ENCODE data around the gene SART3. TPM values are rescaled to one million over a fixed set of nuclear protein-coding genes. Genes with fewer than 3 reads are reported as not detected.

SART3 gene
- total and polyA plus RNA-seq, 4 donors: 5.9 to 37.1 (median 23.5) TPM

DNA sequence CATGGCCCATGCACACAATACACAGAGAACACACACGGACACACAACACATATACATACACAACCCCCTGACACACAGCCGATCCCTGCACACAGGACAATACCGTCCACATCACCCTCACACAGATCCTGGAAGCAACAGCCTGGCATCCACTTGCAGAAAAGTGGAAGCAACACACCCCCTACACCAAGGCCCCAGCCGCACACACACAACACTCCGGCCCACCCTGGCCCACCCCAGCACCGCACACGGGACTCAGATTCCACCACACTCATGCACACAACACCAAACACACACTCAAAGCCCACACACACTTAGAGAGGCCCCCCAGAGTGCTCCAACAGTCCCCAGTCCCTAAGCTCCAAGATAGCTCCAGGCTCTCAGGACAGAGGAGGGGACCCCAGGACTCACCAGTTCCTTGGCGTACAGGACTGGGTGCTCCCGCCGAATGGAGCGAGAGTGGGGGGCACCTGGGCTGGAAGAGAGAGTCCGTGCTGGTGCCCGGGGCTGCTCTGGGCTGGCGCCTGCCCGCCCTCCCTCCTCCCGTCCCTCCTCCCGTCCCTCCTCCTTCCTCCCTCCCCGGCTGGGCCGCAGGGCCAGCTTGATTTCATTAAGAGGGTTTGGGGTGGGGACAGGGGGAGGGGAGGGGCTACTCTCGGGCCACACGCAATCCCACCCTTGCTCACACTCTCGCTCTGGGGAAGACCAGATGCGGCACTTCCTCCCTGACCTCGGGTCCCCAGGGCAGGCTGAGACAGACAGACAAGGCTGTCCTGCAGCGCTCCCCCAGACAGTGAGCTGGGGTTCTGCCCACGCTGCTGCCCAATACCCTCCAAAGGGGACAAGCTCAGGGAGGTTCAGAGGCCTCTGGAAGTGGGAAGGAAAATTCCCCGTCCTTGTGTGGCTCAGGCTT lies 36.8 kb upstream of the SART3 start, which contains the start of gene TMEM119 (continued):
- TF ChIP-seq RAD21 (IDR thresholded peaks at IDR 0.05) (no peak), GABPA (IDR thresholded peaks at IDR 0.05 in 1 of 2, conservative IDR thresholded peaks at IDR 0.05 in 1 of 2) (no peak), SP1 (IDR thresholded peaks at IDR 0.05) (no peak)
- TF ChIP-seq, protein P1, sequence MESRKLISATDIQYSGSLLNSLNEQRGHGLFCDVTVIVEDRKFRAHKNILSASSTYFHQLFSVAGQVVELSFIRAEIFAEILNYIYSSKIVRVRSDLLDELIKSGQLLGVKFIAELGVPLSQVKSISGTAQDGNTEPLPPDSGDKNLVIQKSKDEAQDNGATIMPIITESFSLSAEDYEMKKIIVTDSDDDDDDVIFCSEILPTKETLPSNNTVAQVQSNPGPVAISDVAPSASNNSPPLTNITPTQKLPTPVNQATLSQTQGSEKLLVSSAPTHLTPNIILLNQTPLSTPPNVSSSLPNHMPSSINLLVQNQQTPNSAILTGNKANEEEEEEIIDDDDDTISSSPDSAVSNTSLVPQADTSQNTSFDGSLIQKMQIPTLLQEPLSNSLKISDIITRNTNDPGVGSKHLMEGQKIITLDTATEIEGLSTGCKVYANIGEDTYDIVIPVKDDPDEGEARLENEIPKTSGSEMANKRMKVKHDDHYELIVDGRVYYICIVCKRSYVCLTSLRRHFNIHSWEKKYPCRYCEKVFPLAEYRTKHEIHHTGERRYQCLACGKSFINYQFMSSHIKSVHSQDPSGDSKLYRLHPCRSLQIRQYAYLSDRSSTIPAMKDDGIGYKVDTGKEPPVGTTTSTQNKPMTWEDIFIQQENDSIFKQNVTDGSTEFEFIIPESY (IDR thresholded peaks at IDR 0.05): no peak
- TF ChIP-seq, protein P2, sequence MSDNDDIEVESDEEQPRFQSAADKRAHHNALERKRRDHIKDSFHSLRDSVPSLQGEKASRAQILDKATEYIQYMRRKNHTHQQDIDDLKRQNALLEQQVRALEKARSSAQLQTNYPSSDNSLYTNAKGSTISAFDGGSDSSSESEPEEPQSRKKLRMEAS (IDR thresholded peaks at IDR 0.05): no peak

DNA sequence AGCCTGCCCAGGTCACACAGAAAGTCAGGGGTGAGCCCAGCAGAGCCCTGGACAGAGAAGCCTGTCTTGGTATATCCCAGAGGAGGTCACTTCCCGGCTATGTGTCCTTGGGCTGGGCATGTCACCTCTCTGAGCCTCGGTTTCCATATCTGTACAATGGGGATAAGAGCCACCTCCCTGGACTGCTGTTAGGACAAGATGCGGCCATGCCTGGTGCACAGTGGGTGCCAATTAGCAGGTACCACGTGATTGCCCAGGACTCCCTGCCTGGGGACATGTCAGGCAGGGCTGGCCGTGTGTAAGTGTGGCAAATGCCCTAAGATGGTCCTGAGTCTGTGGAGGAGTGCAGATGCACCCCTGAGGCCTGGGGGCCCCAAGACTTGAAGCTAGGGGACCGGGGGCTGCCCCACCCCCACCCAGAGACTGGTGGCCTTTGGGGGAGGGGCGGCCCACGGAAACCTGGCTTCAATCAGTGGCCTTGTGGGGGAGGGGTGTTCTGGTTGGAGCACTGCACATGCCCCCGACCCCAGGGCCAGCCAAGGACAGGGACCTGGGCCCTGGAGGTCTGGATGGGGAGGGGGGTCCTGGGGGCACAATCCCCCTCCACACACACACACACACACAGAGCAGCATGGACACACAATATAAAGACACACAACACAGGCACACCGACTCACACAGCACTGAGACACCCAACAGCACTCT lies 36.0 kb upstream of the SART3 start:
- no peak for TF ChIP-seq TAF1 (conservative IDR thresholded peaks at IDR 0.05)
- TF ChIP-seq, protein P1 (IDR thresholded peaks at IDR 0.05): no peak
- TF ChIP-seq SP1 (IDR thresholded peaks at IDR 0.05): no peak
- no peak for TF ChIP-seq RXRA (IDR thresholded peaks at IDR 0.05)
- TF ChIP-seq, protein P3, sequence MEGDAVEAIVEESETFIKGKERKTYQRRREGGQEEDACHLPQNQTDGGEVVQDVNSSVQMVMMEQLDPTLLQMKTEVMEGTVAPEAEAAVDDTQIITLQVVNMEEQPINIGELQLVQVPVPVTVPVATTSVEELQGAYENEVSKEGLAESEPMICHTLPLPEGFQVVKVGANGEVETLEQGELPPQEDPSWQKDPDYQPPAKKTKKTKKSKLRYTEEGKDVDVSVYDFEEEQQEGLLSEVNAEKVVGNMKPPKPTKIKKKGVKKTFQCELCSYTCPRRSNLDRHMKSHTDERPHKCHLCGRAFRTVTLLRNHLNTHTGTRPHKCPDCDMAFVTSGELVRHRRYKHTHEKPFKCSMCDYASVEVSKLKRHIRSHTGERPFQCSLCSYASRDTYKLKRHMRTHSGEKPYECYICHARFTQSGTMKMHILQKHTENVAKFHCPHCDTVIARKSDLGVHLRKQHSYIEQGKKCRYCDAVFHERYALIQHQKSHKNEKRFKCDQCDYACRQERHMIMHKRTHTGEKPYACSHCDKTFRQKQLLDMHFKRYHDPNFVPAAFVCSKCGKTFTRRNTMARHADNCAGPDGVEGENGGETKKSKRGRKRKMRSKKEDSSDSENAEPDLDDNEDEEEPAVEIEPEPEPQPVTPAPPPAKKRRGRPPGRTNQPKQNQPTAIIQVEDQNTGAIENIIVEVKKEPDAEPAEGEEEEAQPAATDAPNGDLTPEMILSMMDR (IDR thresholded peaks at IDR 0.05; ENCODE audit: low read depth, low read length, missing input control): no peak
- TF ChIP-seq GABPA (IDR thresholded peaks at IDR 0.05 in 1 of 2, conservative IDR thresholded peaks at IDR 0.05 in 1 of 2): no peak
- TF ChIP-seq, protein P2 (IDR thresholded peaks at IDR 0.05): no peak
- TF ChIP-seq FOXA1 (IDR thresholded peaks at IDR 0.05): no peak
- no peak for TF ChIP-seq JUND (IDR thresholded peaks at IDR 0.05)
- TF ChIP-seq EGR1 (IDR thresholded peaks at IDR 0.05; ENCODE audit: low read depth in 2 of 2): no peak
- DNase-seq (ENCODE audit: low spot score): no peak

More for the DNA sequence above, 36.0 kb upstream of the SART3 start:
- H3K27ac ChIP-seq (ENCODE audit: low read depth in 1 of 2, low read length in 2 of 2): no peak overlapping the region
- H3K27me3 ChIP-seq (ENCODE audit: control insufficient read depth in 4 of 4, insufficient read depth in 4 of 4, low read length in 3 of 4): no peaks in the 10 kb centered on the region
- no peak overlapping the region for H3K4me3 ChIP-seq (ENCODE audit: low read depth in 1 of 3, low read length in 3 of 3)
- H3K4me1 ChIP-seq (ENCODE audit: control insufficient read depth in 4 of 4, insufficient read depth in 4 of 4, low read length in 3 of 4): no peaks in the 10 kb centered on the region
- H3K9ac ChIP-seq (ENCODE audit: low read depth in 1 of 2, low read length in 2 of 2): no peak overlapping the region
- H3K36me3 ChIP-seq (ENCODE audit: control insufficient read depth in 4 of 4, insufficient read depth in 3 of 4, low read depth in 1 of 4, low read length in 3 of 4): no peaks in the 10 kb centered on the region
- 64% methylated on average over 10 of the region's 10 CpGs for WGBS
- no peaks in the 10 kb centered on the region for H3K9me3 ChIP-seq (ENCODE audit: control insufficient read depth in 4 of 4, low read length in 3 of 4)

Measured in liver (tissue), 9 donors.